Fibroblast of the conjunctiva (primary cell): ENCODE measurements around the gene POLR1A.

Source experiments
- DNase-seq: peaks from one replicate; pipeline ENCODE4 v3.0.0-alpha.2; 2010; ENCODE audit warnings: low read depth

POLR1A gene

GRCh38 chr2:86064006-86064405, 41.7 kb downstream of the POLR1A start:
- no peak for DNase-seq

GRCh38 chr2:86062043-86062442, 43.6 kb downstream of the POLR1A start:
- DNase-seq = no peak

- DNase-seq = no peak
These were observed 48.9 kb downstream of the POLR1A start for GRCh38 chr2:86056590-86057331.

- no peak for DNase-seq
These were observed 50.4 kb downstream of the POLR1A start for GRCh38 chr2:86055314-86055713.

- DNase-seq = no peak
These were observed 51.1 kb downstream of the POLR1A start for GRCh38 chr2:86054535-86055082.

GRCh38 chr2:86053166-86053565, 52.5 kb downstream of the POLR1A start:
- no peak for DNase-seq

GRCh38 chr2:86052676-86053075, 53.0 kb downstream of the POLR1A start:
- no peak for DNase-seq

GRCh38 chr2:86052265-86052664, 53.4 kb downstream of the POLR1A start:
- DNase-seq = no peak

- no peak for DNase-seq
These were observed 55.4 kb downstream of the POLR1A start for GRCh38 chr2:86050301-86050700.

- DNase-seq = no peak
These were observed 56.2 kb downstream of the POLR1A start for GRCh38 chr2:86049529-86049928.

- no peak for DNase-seq
These were observed 56.8 kb downstream of the POLR1A start for GRCh38 chr2:86048888-86049287.

- no peak for DNase-seq
These were observed 57.3 kb downstream of the POLR1A start for GRCh38 chr2:86048383-86048701.

GRCh38 chr2:86047575-86048382, 57.9 kb downstream of the POLR1A start:
- DNase-seq = no peak

GRCh38 chr2:86045541-86045940, 60.1 kb downstream of the POLR1A start:
- DNase-seq = no peak

GRCh38 chr2:86044614-86045013, 61.1 kb downstream of the POLR1A start:
- no peak for DNase-seq

- DNase-seq = no peak
These were observed 61.6 kb downstream of the POLR1A start for GRCh38 chr2:86044045-86044444.

GRCh38 chr2:86042256-86043168, 63.2 kb downstream of the POLR1A start:
- no peak for DNase-seq

- DNase-seq = no peak
These were observed 65.6 kb downstream of the POLR1A start for GRCh38 chr2:86039963-86040655.

GRCh38 chr2:86039178-86039962, 66.3 kb downstream of the POLR1A start:
- no peak for DNase-seq

GRCh38 chr2:86038291-86039081, 67.2 kb downstream of the POLR1A start:
- DNase-seq = no peak
